ENCODE data around the gene HES4. TPM values are rescaled to one million over a fixed set of nuclear protein-coding genes. Genes with fewer than 3 reads are reported as not detected.

HES4 gene
- total and polyA plus RNA-seq, 2 donors (not counting 3 experiments of a cell fraction or from before 2014, with no cell fraction given): 30.5 to 37.6 TPM

- no TSS peak for BruUV-seq (replicated peaks)
- no peaks in the 10 kb centered on the region for H3K9me1 ChIP-seq (replicated peaks; ENCODE audit: control insufficient read depth, extremely low read depth, insufficient read depth, low read length)
- H3K79me2 ChIP-seq (ENCODE audit: control insufficient read depth, insufficient read depth, low read length): no peaks in the 10 kb centered on the region
- H3K27me3 ChIP-seq (ENCODE audit: control insufficient read depth in 2 of 2, insufficient read depth in 2 of 2, low read length in 2 of 2): peaks cover 0 to 13% of the 10 kb centered on the region in 2 experiments
- TF ChIP-seq FOS (IDR thresholded peaks at IDR 0.05; ENCODE audit: borderline replicate concordance, insufficient read depth, low read length): no peak
- TF ChIP-seq GATA2 (IDR thresholded peaks at IDR 0.05; ENCODE audit: insufficient read depth, insufficient read length, low read depth, low read length): no peak
- no peak for TF ChIP-seq EZH2 (IDR thresholded peaks at IDR 0.05; ENCODE audit: borderline replicate concordance, low read depth, low read length, severe bottlenecking)
- TF ChIP-seq POLR2AphosphoS5 (IDR thresholded peaks at IDR 0.05; ENCODE audit: insufficient read depth, low read depth, low read length): no peak
- TF ChIP-seq MAX (IDR thresholded peaks at IDR 0.05; ENCODE audit: insufficient read depth, insufficient read length): no peak
- TF ChIP-seq CTCF (IDR thresholded peaks at IDR 0.05; ENCODE audit: extremely low read depth in 1 of 2, insufficient read depth in 1 of 2, low read depth in 1 of 2, low read length in 2 of 2): no peak
- TF ChIP-seq POLR2A (IDR thresholded peaks at IDR 0.05; ENCODE audit: low read depth, low read length): no peak
- CTCF ChIA-PET: interaction anchor here (2.5 to 3.9 kb wide), 2 partner anchors 9 to 10 kb away, joined by 11 to 25 read pairs; no protein-coding TSS in a partner anchor
- no peaks in the 10 kb centered on the region for H3K4me1 ChIP-seq (ENCODE audit: control insufficient read depth, extremely low read depth, insufficient read depth, low read length)
- POLR2A ChIA-PET: no interaction called here
- H2AFZ ChIP-seq (ENCODE audit: low read depth, low read length): no peak overlapping the region
- H3K4me2 ChIP-seq (ENCODE audit: insufficient read depth, low read length): no peak overlapping the region
- H3K36me3 ChIP-seq (ENCODE audit: control insufficient read depth in 2 of 2, extremely low read depth in 1 of 2, insufficient read depth in 2 of 2, low read length in 2 of 2): no peaks in the 10 kb centered on the region
- H3K27ac ChIP-seq (ENCODE audit: insufficient read depth, low read depth, low read length): no peak overlapping the region
- no peak overlapping the region for H3K9ac ChIP-seq (replicated peaks; ENCODE audit: extremely low read depth, insufficient read depth, low read length)
- no peaks in the 10 kb centered on the region for H4K20me1 ChIP-seq (replicated peaks; ENCODE audit: control insufficient read depth, extremely low read depth, insufficient read depth, low read length)
- intact Hi-C loops (cut with micrococcal nuclease) (no loop called here), dilution Hi-C loops (cut with MboI; ENCODE audit: extremely low pct_ligation_motif_present, low sequenced_read_pairs) (no loop called here)
- H3K9me3 ChIP-seq (replicated peaks; ENCODE audit: control insufficient read depth, insufficient read depth, low read length): no peaks in the 10 kb centered on the region
- no peak overlapping the region for H3K4me3 ChIP-seq (replicated peaks in 1 of 3; ENCODE audit: insufficient read depth in 1 of 3, low read depth in 1 of 3, low read length in 3 of 3)
- DNase-seq (ENCODE audit: low read depth, low spot score) (no peak), FAIRE-seq (no peak)
These were observed 6.4 kb downstream of the HES4 start for GRCh38 chr1:993379-993995.
